22Rv1 (cell line): ENCODE results near the gene RAB7B.

ENCODE experiments used
- ZFX ChIP-seq: fragments of 450-650 bp; IDR thresholded peaks from 2 replicates; pipeline ENCODE4 v1.6.1; 2017; ENCODE audit warnings: antibody characterized with exemption, borderline replicate concordance
- TF ChIP-seq, protein P1 (sequence below): fragments of 450-650 bp; IDR thresholded peaks from 2 replicates; pipeline ENCODE4 v1.5.1; 2017; ENCODE audit warnings: mild to moderate bottlenecking

DNA sequence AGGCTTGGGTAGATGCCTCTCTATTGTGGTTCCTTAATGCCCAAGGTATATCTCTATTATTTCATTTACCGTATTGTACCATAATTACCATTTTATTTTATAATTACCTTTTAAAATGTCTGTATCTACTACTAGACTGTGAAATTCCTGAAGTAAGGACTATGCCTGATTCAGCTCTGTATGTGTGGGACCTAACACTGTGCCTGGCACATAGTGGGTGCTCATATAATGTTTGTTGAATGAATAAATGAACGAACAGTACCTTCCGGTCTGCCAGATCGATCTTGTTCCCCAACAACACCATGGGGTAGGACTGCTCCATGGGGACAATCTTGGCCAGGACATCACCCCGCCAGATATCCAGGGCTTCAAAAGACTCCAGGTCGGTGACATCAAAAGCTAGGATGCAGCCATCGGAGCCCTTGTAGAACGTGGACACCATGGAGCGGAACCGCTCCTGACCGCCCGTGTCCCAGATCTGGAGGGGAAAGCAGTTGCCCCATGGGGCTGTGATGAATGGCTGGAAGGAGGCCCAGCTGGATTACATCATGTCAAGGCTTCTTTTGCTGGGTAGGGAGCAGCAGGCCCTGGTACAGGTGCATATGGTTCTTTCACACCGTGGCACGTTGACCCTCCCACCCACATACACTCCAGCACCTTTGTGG lies 10.8 kb downstream of the RAB7B start:
- TF ChIP-seq, protein P1, sequence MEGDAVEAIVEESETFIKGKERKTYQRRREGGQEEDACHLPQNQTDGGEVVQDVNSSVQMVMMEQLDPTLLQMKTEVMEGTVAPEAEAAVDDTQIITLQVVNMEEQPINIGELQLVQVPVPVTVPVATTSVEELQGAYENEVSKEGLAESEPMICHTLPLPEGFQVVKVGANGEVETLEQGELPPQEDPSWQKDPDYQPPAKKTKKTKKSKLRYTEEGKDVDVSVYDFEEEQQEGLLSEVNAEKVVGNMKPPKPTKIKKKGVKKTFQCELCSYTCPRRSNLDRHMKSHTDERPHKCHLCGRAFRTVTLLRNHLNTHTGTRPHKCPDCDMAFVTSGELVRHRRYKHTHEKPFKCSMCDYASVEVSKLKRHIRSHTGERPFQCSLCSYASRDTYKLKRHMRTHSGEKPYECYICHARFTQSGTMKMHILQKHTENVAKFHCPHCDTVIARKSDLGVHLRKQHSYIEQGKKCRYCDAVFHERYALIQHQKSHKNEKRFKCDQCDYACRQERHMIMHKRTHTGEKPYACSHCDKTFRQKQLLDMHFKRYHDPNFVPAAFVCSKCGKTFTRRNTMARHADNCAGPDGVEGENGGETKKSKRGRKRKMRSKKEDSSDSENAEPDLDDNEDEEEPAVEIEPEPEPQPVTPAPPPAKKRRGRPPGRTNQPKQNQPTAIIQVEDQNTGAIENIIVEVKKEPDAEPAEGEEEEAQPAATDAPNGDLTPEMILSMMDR = no peak
- TF ChIP-seq ZFX = no peak
